H1 (cell line): ENCODE measurements around the gene CHCHD6. TPM values are rescaled to one million over a fixed set of nuclear protein-coding genes. Genes with fewer than 3 reads are reported as not detected.

Experiments used
- CTCF ChIA-PET: fragments of 300-600 bp; sonication (Branson Sonifier 250); formaldehyde crosslinking; loops from one replicate; lab custom pipeline; 2021; ENCODE audit not compliant: partially characterized antibody; lab: Charles Lee
- POLR2A ChIA-PET: fragments of 300-600 bp; sonication (Branson Sonifier 250); formaldehyde crosslinking; loops from one replicate; lab custom pipeline; 2021; ENCODE audit warnings: inconsistent platforms; ENCODE audit not compliant: partially characterized antibody; lab: Charles Lee
- DNase-seq, 2 experiments: peaks; one replicate each; pipeline versions ENCODE4 v3.0.0 to v3.0.0-alpha.2; 2010 to 2022; ENCODE audit warnings: low spot score in 2 of 2, low read depth in 1 of 2, mixed read lengths in 1 of 2
- FAIRE-seq: peaks from 2 replicates; lab custom pipeline; 2011; peaks lifted over from hg19 to GRCh38; lab: Jason Lieb, UNC
- H2AFZ ChIP-seq: 2 replicates; pipeline ENCODE4 v1.8.1; 2012; ENCODE audit warnings: low read length, inconsistent platforms
- H2AK5ac ChIP-seq: 2 replicates; pipeline ENCODE4 v1.6.1; 2013; ENCODE audit warnings: low read depth, low read length
- H2BK120ac ChIP-seq: replicated peaks from 2 replicates; pipeline ENCODE3; 2013; ENCODE audit warnings: low read depth, low read length, inconsistent platforms
- H2BK12ac ChIP-seq: 2 replicates; pipeline ENCODE4 v1.6.1; 2013; ENCODE audit warnings: low read depth, low read length
- H2BK15ac ChIP-seq: 2 replicates; pipeline ENCODE4 v1.6.1; 2013; ENCODE audit warnings: low read length
- H2BK20ac ChIP-seq: 2 replicates; pipeline ENCODE4 v1.6.1; 2013; ENCODE audit warnings: low read length
- H2BK5ac ChIP-seq: 2 replicates; pipeline ENCODE4 v1.6.1; 2013; ENCODE audit warnings: low read depth, low read length
- H3K14ac ChIP-seq: 2 replicates; pipeline ENCODE4 v1.6.1; 2013; ENCODE audit warnings: inconsistent platforms; ENCODE audit not compliant: insufficient read length
- H3K18ac ChIP-seq: 2 replicates; pipeline ENCODE4 v1.6.1; 2013; ENCODE audit warnings: low read length; ENCODE audit errors: extremely low read depth
- H3K23ac ChIP-seq: 2 replicates; pipeline ENCODE4 v1.6.1; 2013; ENCODE audit warnings: inconsistent platforms; ENCODE audit not compliant: insufficient read length
- H3K23me2 ChIP-seq: 2 replicates; pipeline ENCODE4 v1.6.1; 2013; ENCODE audit warnings: low read depth, low read length
- H3K27ac ChIP-seq: 2 replicates; pipeline ENCODE4 v1.6.1; 2011; ENCODE audit warnings: low read depth, low read length, inconsistent platforms
- H3K27me3 ChIP-seq, 4 experiments: replicated peaks in 1 of 4; 1 replicate in 1 of 4; 2 replicates in 3 of 4; pipeline versions ENCODE4 v1.6.1 to v1.8.1; 2011 to 2013; ENCODE audit warnings: low read length in 3 of 4, mild to moderate bottlenecking in 3 of 4, inconsistent platforms in 2 of 4, mixed read lengths in 2 of 4, moderate library complexity in 1 of 4; ENCODE audit not compliant: control insufficient read depth in 3 of 4, insufficient read depth in 3 of 4; ENCODE audit errors: extremely low read depth in 1 of 4
- H3K36me3 ChIP-seq, 4 experiments: 2 replicates each; pipeline versions ENCODE4 v1.6.1 to v1.8.1; 2011 to 2013; ENCODE audit warnings: mild to moderate bottlenecking in 4 of 4, low read length in 3 of 4, moderate library complexity in 2 of 4, control low read depth in 1 of 4, inconsistent platforms in 1 of 4; ENCODE audit not compliant: insufficient read depth in 4 of 4, control insufficient read depth in 2 of 4
- H3K4ac ChIP-seq: replicated peaks from 2 replicates; pipeline ENCODE3; 2013; ENCODE audit warnings: low read length, low read depth, mixed read lengths, inconsistent platforms; ENCODE audit not compliant: insufficient read length
- H3K4me1 ChIP-seq, 4 experiments: replicated peaks in 1 of 4; 1 replicate in 1 of 4; 2 replicates in 3 of 4; pipeline versions ENCODE4 v1.6.1 to v1.8.1; 2011 to 2013; ENCODE audit warnings: low read length in 3 of 4, inconsistent platforms in 2 of 4, mixed read lengths in 1 of 4; ENCODE audit not compliant: insufficient read depth in 4 of 4, control insufficient read depth in 3 of 4
- H3K4me2 ChIP-seq, 2 experiments: 2 replicates each; pipeline versions ENCODE4 v1.6.1 to v1.8.1; 2011 to 2013; ENCODE audit warnings: low read depth in 2 of 2, low read length in 2 of 2, control low read depth in 1 of 2, inconsistent platforms in 1 of 2, mild to moderate bottlenecking in 1 of 2; ENCODE audit not compliant: insufficient read depth in 1 of 2
- H3K4me3 ChIP-seq, 4 experiments: fragments of 200-600, 300-600 bp in 1 of 4; sonication (generic), shearing (Covaris generic), sonication (Bioruptor Twin) in 1 of 4; 2 replicates each; pipeline versions ENCODE4 v1.5.1 to v1.8.1; 2011 to 2016; ENCODE audit warnings: low read length in 4 of 4, low read depth in 3 of 4, control low read depth in 2 of 4, inconsistent platforms in 2 of 4, mild to moderate bottlenecking in 2 of 4, mixed read lengths in 1 of 4, moderate library complexity in 1 of 4; ENCODE audit not compliant: insufficient read depth in 2 of 4; ENCODE audit errors: extremely low read depth in 1 of 4
- H3K56ac ChIP-seq: replicated peaks from 2 replicates; pipeline ENCODE3; 2013; ENCODE audit warnings: low read depth, mild to moderate bottlenecking, mixed read lengths, low read length, inconsistent platforms; ENCODE audit not compliant: insufficient read length
- H3K79me1 ChIP-seq: 2 replicates; pipeline ENCODE4 v1.6.1; 2013; ENCODE audit warnings: low read depth, low read length, control low read depth
- H3K79me2 ChIP-seq, 2 experiments: 2 replicates each; pipeline versions ENCODE4 v1.6.1 to v1.8.1; 2012 to 2013; ENCODE audit warnings: low read length in 2 of 2, mild to moderate bottlenecking in 2 of 2, inconsistent platforms in 1 of 2; ENCODE audit not compliant: insufficient read depth in 2 of 2, control insufficient read depth in 1 of 2
- H3K9ac ChIP-seq, 4 experiments: replicated peaks in 1 of 4; 1 replicate in 1 of 4; 2 replicates in 3 of 4; pipeline versions ENCODE4 v1.6.1 to v1.8.1; 2011 to 2013; ENCODE audit warnings: low read depth in 3 of 4, low read length in 3 of 4, control low read depth in 2 of 4, mild to moderate bottlenecking in 2 of 4, moderate library complexity in 2 of 4, inconsistent platforms in 1 of 4; ENCODE audit errors: extremely low read depth in 1 of 4
- H3K9me3 ChIP-seq, 2 experiments: 2 replicates each; pipeline versions ENCODE4 v1.6.1 to v1.8.1; 2012 to 2013; ENCODE audit warnings: mild to moderate bottlenecking in 2 of 2, moderate library complexity in 2 of 2, control low read depth in 1 of 2, inconsistent platforms in 1 of 2, low read depth in 1 of 2, low read length in 1 of 2, mixed read lengths in 1 of 2; ENCODE audit not compliant: insufficient read depth in 2 of 2
- H4K20me1 ChIP-seq, 2 experiments: replicated peaks in 1 of 2; 2 replicates each; pipeline versions ENCODE3 to v1.8.1; 2011 to 2013; ENCODE audit warnings: inconsistent platforms in 2 of 2, low read length in 2 of 2, mild to moderate bottlenecking in 1 of 2; ENCODE audit not compliant: insufficient read depth in 2 of 2, control insufficient read depth in 1 of 2
- H4K5ac ChIP-seq: 2 replicates; pipeline ENCODE4 v1.6.1; 2013; ENCODE audit warnings: low read length, low read depth, mixed read lengths, inconsistent platforms; ENCODE audit not compliant: insufficient read length
- H4K8ac ChIP-seq: 2 replicates; pipeline ENCODE4 v1.8.0; 2013; ENCODE audit warnings: mild to moderate bottlenecking, moderate library complexity, low read length, inconsistent platforms; ENCODE audit not compliant: insufficient read depth; ENCODE audit errors: extremely low read depth
- H4K91ac ChIP-seq: replicated peaks from 2 replicates; pipeline ENCODE3; 2013; ENCODE audit warnings: low read length, mixed read lengths, inconsistent platforms; ENCODE audit not compliant: insufficient read length
- GABPA ChIP-seq: IDR thresholded peaks from 2 replicates; pipeline ENCODE4 v1.6.1; 2011; ENCODE audit warnings: mild to moderate bottlenecking, low read length, moderate library complexity, borderline replicate concordance; ENCODE audit not compliant: insufficient read depth
- PHF8 ChIP-seq: fragments of 200-600 bp; sonication (generic); conservative IDR thresholded peaks from 2 replicates; pipeline ENCODE4 v1.7.1; 2012; ENCODE audit warnings: low read depth, mild to moderate bottlenecking, inconsistent platforms, low read length, moderate library complexity
- TBP ChIP-seq: IDR thresholded peaks from 2 replicates; pipeline ENCODE4 v1.6.1; 2011; ENCODE audit warnings: low read depth, low read length, improper control_type of control experiment
- WGBS, 2 experiments: shearing (Covaris generic) in 1 of 2; methylation state at CpG; one replicate each; pipeline versions ENCODE4 v1.1.6 to v1.1.7; 2013 to 2015; ENCODE audit warnings: low lambda C conversion rate in 2 of 2, mixed read lengths in 2 of 2, inconsistent platforms in 1 of 2, low coverage in 1 of 2, missing lambda C conversion rate in 1 of 2; ENCODE audit not compliant: insufficient replicate concordance in 2 of 2, insufficient coverage in 1 of 2, insufficient read length in 1 of 2; ENCODE audit errors: extremely low coverage in 1 of 2, missing lambda C conversion rate in 1 of 2; 5-methylcytosine and 5-hydroxymethylcytosine counted together
- polyA plus RNA-seq, 7 experiments: library from polyadenylated mRNA; depleted of rRNA in 3 of 7; stranded (reverse) in 5 of 7; unstranded in 2 of 7; fragments of >200 nt in 5 of 7; fragments of 200-250 nt in 2 of 7; gene quantifications; 1 replicate in 5 of 7; 2 replicates in 1 of 7; 4 replicates in 1 of 7; pipeline versions ENCODE4 v1.2.1 to v1.2.3, GENCODE V29; 2011 to 2013; ENCODE audit warnings: missing spikeins in 2 of 7, mixed read lengths in 2 of 7
- total RNA-seq: library from RNA; stranded (reverse); fragmentation: NEBNext Ultra II Directional; extraction: Animal tissue kit (Norgen Biotek cat#: 25700); gene quantifications from 2 replicates; pipeline ENCODE4 v1.2.1, GENCODE V29; 2021
- TF ChIP-seq, protein P1 (sequence below): IDR thresholded peaks from 2 replicates; pipeline ENCODE4 v1.6.1; 2011; ENCODE audit warnings: low read depth, mild to moderate bottlenecking, low read length; ENCODE audit not compliant: insufficient read depth

Gene CHCHD6
- total and polyA plus RNA-seq, 2 of the 8 experiments (the other 6 are each of a cell fraction or from before 2014, with no cell fraction given): 32.4 to 37.6 TPM

DNA sequence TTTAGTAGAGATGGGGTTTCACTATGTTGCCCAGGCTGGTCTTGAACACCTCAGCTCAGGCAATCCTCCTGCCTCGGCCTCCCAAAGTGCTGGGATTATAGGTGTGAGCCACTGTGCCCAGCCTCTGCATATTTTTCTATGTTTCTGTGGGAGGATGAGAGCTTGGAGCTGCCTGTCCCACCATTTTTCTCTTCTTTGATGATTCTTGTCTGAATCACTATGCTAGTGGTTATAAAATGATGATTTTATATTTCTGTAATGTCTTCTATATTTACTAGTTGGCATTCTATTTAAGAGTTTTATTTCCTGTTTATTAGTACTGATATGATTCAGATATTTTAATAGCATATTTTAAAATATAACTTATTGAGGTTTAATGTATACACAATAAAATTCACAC, 69.7 kb downstream of the CHCHD6 start:
- no peak overlapping the region for H3K27ac ChIP-seq
- no peak overlapping the region for H3K23ac ChIP-seq
- H2BK120ac ChIP-seq: no peak overlapping the region
- DNase-seq: no peak
- no peak overlapping the region for H3K14ac ChIP-seq
- no peak overlapping the region for H2BK5ac ChIP-seq
- no peak overlapping the region for H2AK5ac ChIP-seq
- no peak overlapping the region for H2BK12ac ChIP-seq
- no peak overlapping the region for H3K18ac ChIP-seq
- H2AFZ ChIP-seq: no peak overlapping the region
- no peaks in the 10 kb centered on the region for H3K23me2 ChIP-seq
- ChIA-PET CTCF (no interaction called here), POLR2A (interaction anchor here (1.0 kb wide), 1 partner anchor 61 kb away, joined by 3 read pairs; no protein-coding TSS in a partner anchor)
- no peaks in the 10 kb centered on the region for H4K20me1 ChIP-seq
- no peaks in the 10 kb centered on the region for H3K36me3 ChIP-seq
- H3K56ac ChIP-seq: no peak overlapping the region
- no peak overlapping the region for H4K91ac ChIP-seq
- no peak overlapping the region for H2BK20ac ChIP-seq
- H3K79me2 ChIP-seq: peaks cover 0 to 9% of the 10 kb centered on the region in 2 experiments; a peak in 1 of 4 replicates
- peaks cover 3 to 7% of the 10 kb centered on the region in 2 experiments; a peak in 2 of 4 replicates for H3K9me3 ChIP-seq
- no peak overlapping the region for H3K4me2 ChIP-seq
- H4K8ac ChIP-seq: no peak overlapping the region
- TF ChIP-seq, protein P1, sequence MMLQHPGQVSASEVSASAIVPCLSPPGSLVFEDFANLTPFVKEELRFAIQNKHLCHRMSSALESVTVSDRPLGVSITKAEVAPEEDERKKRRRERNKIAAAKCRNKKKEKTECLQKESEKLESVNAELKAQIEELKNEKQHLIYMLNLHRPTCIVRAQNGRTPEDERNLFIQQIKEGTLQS: no peak
- TF ChIP-seq PHF8: no peak
- TF ChIP-seq TBP: no peak
- TF ChIP-seq GABPA: no peak
- no peaks in the 10 kb centered on the region for H3K27me3 ChIP-seq
- no peak overlapping the region for H3K4me3 ChIP-seq
- no peak overlapping the region for H2BK15ac ChIP-seq
- no peak for FAIRE-seq
- peaks cover 0 to 3% (median 2%) of the 10 kb centered on the region in 4 experiments; a peak in 3 of 7 replicates for H3K4me1 ChIP-seq
- H3K79me1 ChIP-seq: no peaks in the 10 kb centered on the region; the same call in 1 of the 2 replicates
- H4K5ac ChIP-seq: no peak overlapping the region
- H3K9ac ChIP-seq: no peak overlapping the region
- WGBS, 2 experiments: 85% methylated on average over 1 of the region's 1 CpG; no CpG with 5 or more reads in 1 of the 2 experiments
- no peak overlapping the region for H3K4ac ChIP-seq
